ENCODE data around the gene SCGB2A2.

Gene SCGB2A2

GRCh38 chr11:62307950-62308349, 38.0 kb downstream of the SCGB2A2 start:
- DNase-seq: no peak

- no peak for DNase-seq
Observed at GRCh38 chr11:62309991-62310390, 40.0 kb downstream of the SCGB2A2 start.

- no peak for DNase-seq
Observed at GRCh38 chr11:62315431-62315830, 45.5 kb downstream of the SCGB2A2 start.

- DNase-seq: no peak
Observed at GRCh38 chr11:62322524-62322923, 52.6 kb downstream of the SCGB2A2 start.
